Endodermal cell (in vitro differentiated cells): ENCODE results near the gene KRT84. TPM values are rescaled to one million over a fixed set of nuclear protein-coding genes. Genes with fewer than 3 reads are reported as not detected.

ENCODE experiments used
- DNase-seq: peaks from one replicate; pipeline ENCODE4 v3.0.0-alpha.2; 2017
- H3K27ac ChIP-seq: 2 replicates; pipeline ENCODE4 v1.5.1; 2013; ENCODE audit warnings: mild to moderate bottlenecking, low read depth, low read length, moderate library complexity
- H3K27me3 ChIP-seq: 2 replicates; pipeline ENCODE4 v1.6.1; 2013; ENCODE audit warnings: mild to moderate bottlenecking, low read length, moderate library complexity; ENCODE audit not compliant: insufficient read depth, control insufficient read depth, poor library complexity, severe bottlenecking
- H3K36me3 ChIP-seq: 2 replicates; pipeline ENCODE4 v1.7.0; 2013; ENCODE audit warnings: mild to moderate bottlenecking, low read length, moderate library complexity; ENCODE audit not compliant: control insufficient read depth, insufficient read depth
- H3K4me1 ChIP-seq: one replicate; pipeline ENCODE4 v1.7.0; 2013; ENCODE audit warnings: low read length; ENCODE audit not compliant: control insufficient read depth, insufficient read depth
- H3K4me3 ChIP-seq: 2 replicates; pipeline ENCODE4 v1.5.1; 2013; ENCODE audit warnings: mild to moderate bottlenecking, low read length, moderate library complexity
- H3K9ac ChIP-seq: 2 replicates; pipeline ENCODE4 v1.6.1; 2013; ENCODE audit warnings: mild to moderate bottlenecking, low read length, moderate library complexity; ENCODE audit not compliant: poor library complexity, severe bottlenecking; ENCODE audit errors: extremely low read depth
- H3K9me3 ChIP-seq: 2 replicates; pipeline ENCODE4 v1.6.1; 2013; ENCODE audit warnings: mild to moderate bottlenecking, low read length, moderate library complexity; ENCODE audit not compliant: control insufficient read depth
- H3K27ac Mint-ChIP-seq: 2 replicates; pipeline ENCODE4 v1.8.0; 2020; ENCODE audit warnings: mixed read lengths
- H3K27me3 Mint-ChIP-seq: 2 replicates; pipeline ENCODE4 v1.8.0; 2021; ENCODE audit warnings: mild to moderate bottlenecking, mixed read lengths; ENCODE audit not compliant: insufficient read depth
- H3K36me3 Mint-ChIP-seq: 2 replicates; pipeline ENCODE4 v1.8.0; 2020; ENCODE audit warnings: low read depth, mixed read lengths
- H3K4me1 Mint-ChIP-seq: 2 replicates; pipeline ENCODE4 v1.8.0; 2020; ENCODE audit warnings: mixed read lengths
- H3K4me3 Mint-ChIP-seq: 2 replicates; pipeline ENCODE4 v1.8.0; 2020; ENCODE audit warnings: mild to moderate bottlenecking, moderate library complexity, mixed read lengths
- H3K9me3 Mint-ChIP-seq: 2 replicates; pipeline ENCODE4 v1.8.0; 2020; ENCODE audit warnings: mild to moderate bottlenecking, mixed read lengths
- WGBS, 2 experiments: methylation state at CpG; one replicate each; pipeline versions ENCODE4 v1.1.5 to v1.1.7; 2013; ENCODE audit warnings: missing lambda C conversion rate in 2 of 2, mixed read lengths in 1 of 2; ENCODE audit not compliant: insufficient coverage in 1 of 2, insufficient read length in 1 of 2; 5-methylcytosine and 5-hydroxymethylcytosine counted together
- total RNA-seq, 2 donors: library from RNA; stranded (reverse); fragmentation: NEBNext Ultra II Directional in 1 of 2; extraction: Animal tissue kit (Norgen Biotek cat#: 25700) in 1 of 2; gene quantifications; 2 replicates in 1 of 2; 3 replicates in 1 of 2; pipeline ENCODE4 v1.2.1, GENCODE V29; 2021
- TF ChIP-seq, protein P1 (sequence below): fragments of 200-600 bp; sonication (generic); conservative IDR thresholded peaks from 2 replicates; pipeline ENCODE4 v1.5.0; 2021; ENCODE audit warnings: antibody characterized with exemption, mild to moderate bottlenecking

The KRT84 gene
- total RNA-seq, 2 donors from 2014 or later, result not detected

DNA sequence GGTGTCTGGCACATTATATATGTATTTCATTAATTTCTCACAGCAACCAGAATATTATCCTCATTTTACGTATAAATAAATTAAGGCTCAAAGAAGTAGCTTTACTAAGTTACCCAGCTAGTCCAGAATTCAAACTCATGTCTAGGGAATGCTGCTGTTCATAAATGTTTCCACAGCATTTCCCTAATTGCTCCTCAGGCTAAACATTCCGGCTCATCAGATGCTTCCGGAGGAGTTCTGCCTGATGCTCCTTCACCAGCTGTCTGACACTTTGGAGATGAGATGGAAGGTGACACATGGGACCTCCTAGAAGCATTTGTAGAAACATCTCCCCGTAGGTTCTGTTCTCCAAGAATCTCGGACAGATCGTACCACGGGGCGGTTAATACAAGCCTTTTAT is 30.3 kb downstream of the KRT84 start:
- H3K9me3 Mint-ChIP-seq, result no peaks in the 10 kb centered on the region
- no peaks in the 10 kb centered on the region for H3K36me3 Mint-ChIP-seq
- H3K4me3 ChIP-seq, result no peak overlapping the region
- DNase-seq, result no peak
- H3K27ac ChIP-seq, result no peak overlapping the region
- TF ChIP-seq, protein P1, sequence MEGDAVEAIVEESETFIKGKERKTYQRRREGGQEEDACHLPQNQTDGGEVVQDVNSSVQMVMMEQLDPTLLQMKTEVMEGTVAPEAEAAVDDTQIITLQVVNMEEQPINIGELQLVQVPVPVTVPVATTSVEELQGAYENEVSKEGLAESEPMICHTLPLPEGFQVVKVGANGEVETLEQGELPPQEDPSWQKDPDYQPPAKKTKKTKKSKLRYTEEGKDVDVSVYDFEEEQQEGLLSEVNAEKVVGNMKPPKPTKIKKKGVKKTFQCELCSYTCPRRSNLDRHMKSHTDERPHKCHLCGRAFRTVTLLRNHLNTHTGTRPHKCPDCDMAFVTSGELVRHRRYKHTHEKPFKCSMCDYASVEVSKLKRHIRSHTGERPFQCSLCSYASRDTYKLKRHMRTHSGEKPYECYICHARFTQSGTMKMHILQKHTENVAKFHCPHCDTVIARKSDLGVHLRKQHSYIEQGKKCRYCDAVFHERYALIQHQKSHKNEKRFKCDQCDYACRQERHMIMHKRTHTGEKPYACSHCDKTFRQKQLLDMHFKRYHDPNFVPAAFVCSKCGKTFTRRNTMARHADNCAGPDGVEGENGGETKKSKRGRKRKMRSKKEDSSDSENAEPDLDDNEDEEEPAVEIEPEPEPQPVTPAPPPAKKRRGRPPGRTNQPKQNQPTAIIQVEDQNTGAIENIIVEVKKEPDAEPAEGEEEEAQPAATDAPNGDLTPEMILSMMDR, result no peak
- 94 to 98% methylated on average over 8 of the region's 8 CpGs for WGBS, 2 experiments
- H3K27me3 ChIP-seq, result peaks cover 7% of the 10 kb centered on the region
- no peaks in the 10 kb centered on the region for H3K9me3 ChIP-seq
- H3K4me1 Mint-ChIP-seq, result no peaks in the 10 kb centered on the region
- no peaks in the 10 kb centered on the region for H3K36me3 ChIP-seq
- no peaks in the 10 kb centered on the region for H3K27me3 Mint-ChIP-seq
- H3K4me1 ChIP-seq, result no peaks in the 10 kb centered on the region
- no peak overlapping the region for H3K9ac ChIP-seq
- no peak overlapping the region for H3K27ac Mint-ChIP-seq
- no peak overlapping the region for H3K4me3 Mint-ChIP-seq

DNA sequence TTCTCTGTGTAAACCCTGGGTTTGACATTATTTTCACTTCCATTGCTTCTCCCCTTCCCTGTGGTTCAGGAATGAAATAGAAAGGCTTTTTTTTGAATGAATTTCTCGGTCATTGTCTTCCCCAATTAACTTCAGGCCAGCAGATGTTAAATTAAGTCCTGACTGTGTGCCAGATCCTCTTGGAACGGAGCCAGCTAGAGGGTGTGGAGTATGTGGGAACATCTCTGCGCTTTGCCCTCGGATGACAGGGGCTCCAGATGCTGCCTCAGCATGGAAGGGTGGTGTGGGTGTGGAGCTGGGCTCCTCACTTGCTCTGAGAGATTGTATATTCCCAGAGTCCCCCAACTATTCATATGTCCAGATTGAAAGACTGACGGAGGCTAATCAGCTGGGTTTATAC is 31.3 kb downstream of the KRT84 start:
- TF ChIP-seq, protein P1, result no peak
- peaks cover 7% of the 10 kb centered on the region for H3K27me3 ChIP-seq
- WGBS, 2 experiments, result 57 to 80% methylated on average over 1 to 5 of the region's 5 CpGs

DNA sequence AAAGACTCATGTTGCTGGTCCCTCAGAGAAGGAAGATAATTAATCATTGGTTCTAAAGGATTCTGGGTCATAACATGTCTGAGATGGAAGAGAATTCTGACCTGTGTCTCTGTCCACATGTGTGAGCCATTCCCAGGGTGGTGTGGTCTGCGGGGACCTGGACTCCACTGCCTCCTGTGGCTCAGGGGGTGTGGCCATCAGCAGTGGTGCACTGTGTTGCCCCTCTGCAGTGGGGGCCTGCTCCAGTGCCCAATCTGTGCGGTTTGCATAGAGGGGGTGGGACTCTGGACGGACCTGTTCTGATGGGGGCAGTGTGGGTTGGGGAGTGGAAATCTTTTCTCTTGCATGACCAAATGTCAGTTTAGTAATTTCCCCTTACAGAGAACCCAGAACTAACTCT is 31.7 kb downstream of the KRT84 start:
- Mint-ChIP-seq H3K27ac (no peak overlapping the region), H3K36me3 (no peaks in the 10 kb centered on the region), H3K9me3 (no peaks in the 10 kb centered on the region), H3K27me3 (no peaks in the 10 kb centered on the region), H3K4me3 (no peak overlapping the region), H3K4me1 (no peaks in the 10 kb centered on the region)
- peaks cover 7% of the 10 kb centered on the region for H3K27me3 ChIP-seq
- TF ChIP-seq, protein P1, result no peak
- H3K27ac ChIP-seq, result no peak overlapping the region
- H3K36me3 ChIP-seq, result no peaks in the 10 kb centered on the region
- DNase-seq, result peak; percentile 38
- no peaks in the 10 kb centered on the region for H3K9me3 ChIP-seq
- no peak overlapping the region for H3K4me3 ChIP-seq
- H3K9ac ChIP-seq, result no peak overlapping the region
- WGBS, 2 experiments, result 89 to 100% methylated on average over 1 to 2 of the region's 3 CpGs
- H3K4me1 ChIP-seq, result no peaks in the 10 kb centered on the region

More for the DNA sequence above, 31.3 kb downstream of the KRT84 start:
- no peaks in the 10 kb centered on the region for H3K9me3 Mint-ChIP-seq
- H3K4me1 Mint-ChIP-seq, result no peaks in the 10 kb centered on the region
- peak; percentile 34 for DNase-seq
- Histone ChIP-seq H3K4me1 (no peaks in the 10 kb centered on the region), H3K27ac (no peak overlapping the region), H3K36me3 (no peaks in the 10 kb centered on the region), H3K9me3 (no peaks in the 10 kb centered on the region), H3K4me3 (no peak overlapping the region), H3K9ac (no peak overlapping the region)
- no peaks in the 10 kb centered on the region for H3K36me3 Mint-ChIP-seq
- H3K27me3 Mint-ChIP-seq, result no peaks in the 10 kb centered on the region
- H3K4me3 Mint-ChIP-seq, result no peak overlapping the region
- no peak overlapping the region for H3K27ac Mint-ChIP-seq
